GM18511 (cell line): ENCODE measurements around the gene PDLIM4.

Experiments
- ATAC-seq: cut with Tn5 transposase; IDR thresholded peaks from one replicate; pipeline ENCODE4 v1.9.1; 2021; ENCODE audit warnings: mild to moderate bottlenecking, moderate library complexity; ENCODE audit not compliant: unreplicated experiment

The PDLIM4 gene

GRCh38 chr5:132280371-132281240 lies 23.1 kb downstream of the PDLIM4 start:
- ATAC-seq = no peak

GRCh38 chr5:132281856-132282614 lies 24.5 kb downstream of the PDLIM4 start:
- no peak for ATAC-seq

GRCh38 chr5:132283423-132284043 lies 26.0 kb downstream of the PDLIM4 start:
- ATAC-seq = no peak

GRCh38 chr5:132289097-132289496 lies 31.6 kb downstream of the PDLIM4 start:
- no peak for ATAC-seq

GRCh38 chr5:132291026-132291425 lies 33.5 kb downstream of the PDLIM4 start:
- no peak for ATAC-seq

- peak; percentile 47 for ATAC-seq
These were observed 35.8 kb downstream of the PDLIM4 start for GRCh38 chr5:132293066-132293991.

GRCh38 chr5:132293992-132294727 lies 36.7 kb downstream of the PDLIM4 start, which contains the start of gene SLC22A4:
TSS of gene SLC22A4 (plus strand) at chr5:132294394. CDS start at chr5:132294617, 223 bp downstream.
- peak; percentile 70 for ATAC-seq

GRCh38 chr5:132294728-132295504 lies 37.4 kb downstream of the PDLIM4 start:
- peak; percentile 16 for ATAC-seq

GRCh38 chr5:132295505-132296411 lies 38.3 kb downstream of the PDLIM4 start:
- no peak for ATAC-seq

GRCh38 chr5:132296412-132297016 lies 39.0 kb downstream of the PDLIM4 start:
- ATAC-seq = no peak

GRCh38 chr5:132297211-132297940 lies 39.9 kb downstream of the PDLIM4 start:
- no peak for ATAC-seq

- no peak for ATAC-seq
These were observed 41.1 kb downstream of the PDLIM4 start for GRCh38 chr5:132298298-132299212.

- ATAC-seq = no peak
These were observed 42.4 kb downstream of the PDLIM4 start for GRCh38 chr5:132299917-132300316.

GRCh38 chr5:132300577-132301343 lies 43.3 kb downstream of the PDLIM4 start:
- ATAC-seq = no peak
